Measurements from ENCODE around the gene ABCB11. TPM values are rescaled to one million over a fixed set of nuclear protein-coding genes. Genes with fewer than 3 reads are reported as not detected.

Gene ABCB11
- total and polyA plus RNA-seq, 5 experiments from 2014 or later: 0.08 TPM; not detected in 4

- POLR2A ChIA-PET: no interaction called here
- DNase-seq (no peak), ATAC-seq (no peak)
- Mint-ChIP-seq H3K9me3 (peaks cover 0 to 18% (median 8%) of the 10 kb centered on the region in 9 donors), H3K27ac (no peak overlapping the region), H3K36me3 (peaks cover 0 to 21% (median 4%) of the 10 kb centered on the region in 3 donors), H3K4me3 (no peak overlapping the region), H3K27me3 (peaks cover 0 to 1% (median 0%) of the 10 kb centered on the region in 5 donors), H3K4me1 (peaks cover 6 to 19% (median 8%) of the 10 kb centered on the region in 4 donors)
Observed at GRCh38 chr2:169036736-169037440, 5.8 kb upstream of the ABCB11 start.

GRCh38 chr2:169035887-169036286 is 4.8 kb upstream of the ABCB11 start:
- Mint-ChIP-seq H3K9me3 (peaks cover 0 to 11% (median 5%) of the 10 kb centered on the region in 9 donors), H3K4me3 (no peak overlapping the region), H3K27me3 (peaks cover 0 to 1% (median 0%) of the 10 kb centered on the region in 5 donors), H3K27ac (no peak overlapping the region), H3K4me1 (peaks cover 6 to 17% (median 8%) of the 10 kb centered on the region in 4 donors), H3K36me3 (peaks cover 0 to 17% (median 3%) of the 10 kb centered on the region in 3 donors)
- POLR2A ChIA-PET: no interaction called here
- ATAC-seq (no peak), DNase-seq (no peak)

GRCh38 chr2:169034984-169035544 is 3.9 kb upstream of the ABCB11 start:
- Mint-ChIP-seq H3K9me3 (peaks cover 0 to 11% (median 5%) of the 10 kb centered on the region in 9 donors), H3K4me3 (no peak overlapping the region), H3K4me1 (peaks cover 6 to 15% (median 8%) of the 10 kb centered on the region in 4 donors), H3K27ac (no peak overlapping the region), H3K27me3 (peaks cover 0 to 1% (median 0%) of the 10 kb centered on the region in 5 donors), H3K36me3 (peaks cover 0 to 17% (median 4%) of the 10 kb centered on the region in 3 donors)
- POLR2A ChIA-PET: no interaction called here
- no peak for DNase-seq
- ATAC-seq: no peak

GRCh38 chr2:169034256-169034655 is 3.1 kb upstream of the ABCB11 start:
- POLR2A ChIA-PET: no interaction called here
- DNase-seq (peak in 2 of 10 donors; percentile 2 to 4), ATAC-seq (no peak)
- H3K27ac Mint-ChIP-seq: peak overlapping the region in 5 of 10 donors; percentile 3 to 54 (median 33)
- peaks cover 6 to 9% (median 8%) of the 10 kb centered on the region in 4 donors for H3K4me1 Mint-ChIP-seq
- H3K9me3 Mint-ChIP-seq: peaks cover 0 to 11% (median 5%) of the 10 kb centered on the region in 9 donors
- H3K4me3 Mint-ChIP-seq: no peak overlapping the region
- H3K27me3 Mint-ChIP-seq: peaks cover 0 to 1% (median 0%) of the 10 kb centered on the region in 5 donors
- H3K36me3 Mint-ChIP-seq: peaks cover 0 to 17% (median 4%) of the 10 kb centered on the region in 3 donors

- POLR2A ChIA-PET: no interaction called here
- Mint-ChIP-seq H3K36me3 (peaks cover 0 to 11% (median 4%) of the 10 kb centered on the region in 3 donors), H3K27me3 (peaks cover 0 to 1% (median 0%) of the 10 kb centered on the region in 5 donors), H3K9me3 (peaks cover 0 to 11% (median 4%) of the 10 kb centered on the region in 9 donors), H3K4me3 (no peak overlapping the region), H3K27ac (no peak overlapping the region), H3K4me1 (peaks cover 10 to 17% (median 12%) of the 10 kb centered on the region in 4 donors)
- DNase-seq (no peak), ATAC-seq (no peak)
Observed at GRCh38 chr2:169029341-169029740, 1.8 kb downstream of the ABCB11 start.

GRCh38 chr2:169027234-169027633 is 3.9 kb downstream of the ABCB11 start:
- ATAC-seq (no peak), DNase-seq (no peak)
- no peak overlapping the region for H3K27ac Mint-ChIP-seq
- no peak overlapping the region for H3K4me3 Mint-ChIP-seq
- H3K36me3 Mint-ChIP-seq: peaks cover 0 to 1% (median 0%) of the 10 kb centered on the region in 3 donors
- POLR2A ChIA-PET: no interaction called here
- H3K9me3 Mint-ChIP-seq: peaks cover 0 to 2% (median 0%) of the 10 kb centered on the region in 9 donors
- H3K27me3 Mint-ChIP-seq: no peaks in the 10 kb centered on the region
- H3K4me1 Mint-ChIP-seq: peaks cover 8 to 11% (median 9%) of the 10 kb centered on the region in 4 donors

GRCh38 chr2:169026056-169026455 is 5.1 kb downstream of the ABCB11 start:
- peaks cover 0 to 1% (median 0%) of the 10 kb centered on the region in 3 donors for H3K36me3 Mint-ChIP-seq
- no peak overlapping the region for H3K27ac Mint-ChIP-seq
- DNase-seq (no peak), ATAC-seq (no peak)
- H3K9me3 Mint-ChIP-seq: no peaks in the 10 kb centered on the region
- H3K4me1 Mint-ChIP-seq: peaks cover 8 to 11% (median 9%) of the 10 kb centered on the region in 4 donors
- H3K27me3 Mint-ChIP-seq: no peaks in the 10 kb centered on the region
- H3K4me3 Mint-ChIP-seq: no peak overlapping the region
- POLR2A ChIA-PET: no interaction called here

GRCh38 chr2:169023161-169023560 is 8.0 kb downstream of the ABCB11 start:
- POLR2A ChIA-PET: no interaction called here
- Mint-ChIP-seq H3K9me3 (no peaks in the 10 kb centered on the region), H3K4me1 (peaks cover 8 to 11% (median 9%) of the 10 kb centered on the region in 4 donors), H3K36me3 (no peaks in the 10 kb centered on the region), H3K27me3 (peaks cover 0 to 2% (median 0%) of the 10 kb centered on the region in 5 donors), H3K4me3 (no peak overlapping the region), H3K27ac (no peak overlapping the region)
- ATAC-seq (no peak), DNase-seq (no peak)

- no peak for DNase-seq
- Mint-ChIP-seq H3K36me3 (no peaks in the 10 kb centered on the region), H3K9me3 (no peaks in the 10 kb centered on the region), H3K27ac (no peak overlapping the region), H3K4me1 (no peaks in the 10 kb centered on the region), H3K27me3 (peaks cover 0 to 13% (median 5%) of the 10 kb centered on the region in 5 donors), H3K4me3 (no peak overlapping the region)
- POLR2A ChIA-PET: no interaction called here
- no peak for ATAC-seq
Observed at GRCh38 chr2:169018390-169018789, 12.7 kb downstream of the ABCB11 start.

- no peaks in the 10 kb centered on the region for H3K36me3 Mint-ChIP-seq
- H3K9me3 Mint-ChIP-seq: no peaks in the 10 kb centered on the region
- H3K4me3 Mint-ChIP-seq: peak overlapping the region in 1 of 10 donors; percentile 20
- H3K4me1 Mint-ChIP-seq: no peaks in the 10 kb centered on the region
- POLR2A ChIA-PET: no interaction called here
- H3K27me3 Mint-ChIP-seq: peaks cover 0 to 13% (median 5%) of the 10 kb centered on the region in 5 donors
- ATAC-seq (no peak), DNase-seq (no peak)
- H3K27ac Mint-ChIP-seq: no peak overlapping the region
Observed at GRCh38 chr2:169015943-169016342, 15.2 kb downstream of the ABCB11 start.

GRCh38 chr2:169014780-169015179 is 16.3 kb downstream of the ABCB11 start:
- peaks cover 0 to 13% (median 5%) of the 10 kb centered on the region in 5 donors for H3K27me3 Mint-ChIP-seq
- H3K36me3 Mint-ChIP-seq: no peaks in the 10 kb centered on the region
- no peaks in the 10 kb centered on the region for H3K4me1 Mint-ChIP-seq
- no peaks in the 10 kb centered on the region for H3K9me3 Mint-ChIP-seq
- DNase-seq: no peak
- ATAC-seq: no peak
- no peak overlapping the region for H3K27ac Mint-ChIP-seq
- POLR2A ChIA-PET: no interaction called here
- H3K4me3 Mint-ChIP-seq: no peak overlapping the region

- no peaks in the 10 kb centered on the region for H3K9me3 Mint-ChIP-seq
- peaks cover 0 to 13% (median 5%) of the 10 kb centered on the region in 5 donors for H3K27me3 Mint-ChIP-seq
- DNase-seq (no peak), ATAC-seq (no peak)
- no peak overlapping the region for H3K4me3 Mint-ChIP-seq
- H3K27ac Mint-ChIP-seq: no peak overlapping the region
- POLR2A ChIA-PET: no interaction called here
- H3K36me3 Mint-ChIP-seq: no peaks in the 10 kb centered on the region
- no peaks in the 10 kb centered on the region for H3K4me1 Mint-ChIP-seq
Observed at GRCh38 chr2:169013628-169014026, 17.5 kb downstream of the ABCB11 start.

GRCh38 chr2:169012812-169013627 is 18.1 kb downstream of the ABCB11 start:
- POLR2A ChIA-PET: no interaction called here
- ATAC-seq (no peak), DNase-seq (no peak)
- Mint-ChIP-seq H3K9me3 (no peaks in the 10 kb centered on the region), H3K4me3 (no peak overlapping the region), H3K27me3 (peaks cover 0 to 13% (median 5%) of the 10 kb centered on the region in 5 donors), H3K27ac (no peak overlapping the region), H3K36me3 (no peaks in the 10 kb centered on the region), H3K4me1 (peaks cover 0 to 6% (median 3%) of the 10 kb centered on the region in 4 donors)
